Ovary (tissue), 3 donors: Measurements from ENCODE around the gene DOLK.

Source experiments
- EP300 ChIP-seq: sonication (generic); formaldehyde crosslinking; IDR thresholded peaks from one replicate; pipeline ENCODE4 v1.6.1; 2017; ENCODE audit warnings: antibody characterized with exemption
- POLR2A ChIP-seq: fragments of 450-650 bp; IDR thresholded peaks from one replicate; pipeline ENCODE4 v1.6.1; 2017; ENCODE audit warnings: antibody characterized with exemption, mild to moderate bottlenecking, moderate library complexity
- TF ChIP-seq, protein P1 (sequence below), 3 donors: fragments of 450-650 bp in 2 of 3; fragments of 200-600 bp in 1 of 3; IDR thresholded peaks; one replicate each; pipeline versions ENCODE4 v1.5.1 to v1.8.0; 2016 to 2022; ENCODE audit warnings: antibody characterized with exemption in 3 of 3, mild to moderate bottlenecking in 1 of 3
- donor health status: DM: no; HTN: no; CAD: no.

- TF ChIP-seq, protein P1, sequence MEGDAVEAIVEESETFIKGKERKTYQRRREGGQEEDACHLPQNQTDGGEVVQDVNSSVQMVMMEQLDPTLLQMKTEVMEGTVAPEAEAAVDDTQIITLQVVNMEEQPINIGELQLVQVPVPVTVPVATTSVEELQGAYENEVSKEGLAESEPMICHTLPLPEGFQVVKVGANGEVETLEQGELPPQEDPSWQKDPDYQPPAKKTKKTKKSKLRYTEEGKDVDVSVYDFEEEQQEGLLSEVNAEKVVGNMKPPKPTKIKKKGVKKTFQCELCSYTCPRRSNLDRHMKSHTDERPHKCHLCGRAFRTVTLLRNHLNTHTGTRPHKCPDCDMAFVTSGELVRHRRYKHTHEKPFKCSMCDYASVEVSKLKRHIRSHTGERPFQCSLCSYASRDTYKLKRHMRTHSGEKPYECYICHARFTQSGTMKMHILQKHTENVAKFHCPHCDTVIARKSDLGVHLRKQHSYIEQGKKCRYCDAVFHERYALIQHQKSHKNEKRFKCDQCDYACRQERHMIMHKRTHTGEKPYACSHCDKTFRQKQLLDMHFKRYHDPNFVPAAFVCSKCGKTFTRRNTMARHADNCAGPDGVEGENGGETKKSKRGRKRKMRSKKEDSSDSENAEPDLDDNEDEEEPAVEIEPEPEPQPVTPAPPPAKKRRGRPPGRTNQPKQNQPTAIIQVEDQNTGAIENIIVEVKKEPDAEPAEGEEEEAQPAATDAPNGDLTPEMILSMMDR (IDR thresholded peaks at IDR 0.05), result no peak
- TF ChIP-seq EP300 (no peak), POLR2A (no peak)
Observed at GRCh38 chr9:128940271-128940921, 7.0 kb downstream of the DOLK start.
